ENCODE results near the gene MFSD1.
"Not testable (repeated sequence)": the region's sequence is repeated elsewhere in the genome, so short reads cannot be mapped to it uniquely, and the experiment has no call there.

MFSD1 gene

DNA sequence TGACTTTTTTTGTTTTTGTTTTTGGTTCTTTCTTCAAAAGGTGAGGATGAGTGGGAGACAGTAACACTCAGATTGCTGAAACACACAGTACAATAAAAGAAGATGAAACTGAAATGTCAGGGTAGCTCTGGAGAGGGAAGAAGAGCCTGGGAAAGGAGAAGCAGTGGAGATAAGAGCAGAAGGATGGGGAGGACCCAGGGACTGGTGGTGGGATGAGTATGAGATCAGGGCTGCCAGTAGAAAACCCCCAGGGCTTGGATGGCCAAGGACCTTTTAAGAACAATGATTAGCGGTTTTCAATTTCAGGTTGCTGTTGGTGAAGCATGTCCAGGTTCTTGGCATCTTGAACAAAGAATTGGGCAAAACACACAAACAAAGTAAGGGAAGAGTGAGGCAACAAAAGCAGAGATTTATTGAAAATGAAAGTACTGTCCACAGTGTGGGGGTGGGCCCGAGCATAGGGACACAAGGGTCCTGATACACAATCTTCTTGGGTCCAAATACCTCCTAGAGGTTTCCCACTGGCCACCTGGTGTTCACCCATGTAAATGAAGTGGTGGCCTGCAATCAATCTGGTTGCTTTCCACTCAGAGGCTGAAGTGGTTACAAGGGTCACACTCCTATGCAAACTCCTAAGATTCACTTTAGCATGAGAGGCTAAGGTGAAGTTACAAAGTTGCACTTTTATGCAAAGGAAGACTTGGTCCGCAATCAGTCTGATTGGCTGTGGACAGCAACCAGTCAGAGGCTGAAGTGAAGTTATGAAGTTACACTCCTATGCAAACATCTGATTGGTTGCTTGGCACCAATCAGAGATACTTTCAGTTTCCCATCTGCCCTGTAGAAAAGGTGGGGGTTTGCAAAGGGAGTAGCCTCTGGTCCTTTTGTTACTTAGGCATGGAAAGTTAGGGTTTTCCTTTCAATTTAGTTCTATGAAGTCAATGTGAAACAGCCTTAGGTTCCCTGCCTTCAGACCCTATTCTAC lies 26.1 kb upstream of the MFSD1 start:
- DNase-seq (ENCODE audit: low read depth): no peak

DNA sequence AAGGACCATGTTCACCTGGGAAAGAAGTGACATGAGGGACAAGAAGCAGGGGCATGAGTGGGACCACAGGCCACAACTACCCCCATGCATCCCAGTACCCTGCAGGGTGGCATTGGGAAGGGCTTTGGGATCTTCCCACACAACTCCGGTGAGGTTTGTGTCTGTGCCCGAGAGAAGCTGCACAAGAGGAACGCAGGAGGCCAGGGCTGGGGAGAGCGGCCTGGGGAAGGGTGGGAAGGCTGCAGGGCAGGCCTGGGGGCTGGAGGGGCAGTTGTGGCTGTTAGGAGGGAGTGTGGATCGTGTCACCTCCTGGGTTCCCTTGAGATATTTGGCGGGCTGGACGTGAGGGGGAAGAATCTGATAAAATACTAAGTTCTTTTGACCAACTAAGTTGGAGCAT lies 25.3 kb upstream of the MFSD1 start:
- no peak for DNase-seq (ENCODE audit: low read depth)

DNA sequence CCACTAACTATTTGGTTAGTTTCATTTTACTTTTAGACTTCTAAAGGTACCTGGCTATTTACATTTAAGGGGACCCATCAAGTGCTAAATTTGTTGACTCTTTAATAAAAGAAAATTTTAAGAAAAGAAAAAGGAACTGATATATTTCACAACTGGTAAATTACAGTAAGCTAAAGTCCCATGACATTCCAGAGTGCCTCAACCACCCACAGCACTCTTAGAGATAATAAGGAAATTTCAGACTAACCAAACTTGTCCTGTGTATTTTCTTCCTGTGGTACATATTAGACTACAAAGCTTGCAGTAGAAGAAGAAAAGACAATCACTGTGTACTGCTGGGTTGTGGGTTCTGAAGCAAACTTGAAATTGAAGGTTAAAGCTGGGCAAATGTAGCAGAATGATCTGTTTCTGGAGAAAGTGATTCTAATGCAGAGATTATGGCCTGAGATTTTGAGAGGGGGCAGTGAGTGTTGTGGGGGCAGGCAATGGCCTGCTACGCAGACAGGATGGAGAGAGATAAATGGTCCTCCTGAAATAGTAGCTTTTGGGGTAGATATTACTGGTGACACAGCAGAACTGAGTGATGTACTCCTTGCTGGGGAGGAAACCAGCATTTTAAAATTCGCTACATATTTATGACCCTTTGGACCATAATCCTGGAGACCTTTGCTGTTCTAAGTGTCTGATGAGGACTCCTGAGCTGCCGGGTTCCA lies 24.5 kb upstream of the MFSD1 start:
- no peak for DNase-seq (ENCODE audit: low read depth)

- no peak for DNase-seq (ENCODE audit: low read depth)
Observed at GRCh38 chr3:158780766-158781165, 21.1 kb upstream of the MFSD1 start.

GRCh38 chr3:158781191-158781590 lies 20.7 kb upstream of the MFSD1 start:
- no peak for DNase-seq (ENCODE audit: low read depth)

DNA sequence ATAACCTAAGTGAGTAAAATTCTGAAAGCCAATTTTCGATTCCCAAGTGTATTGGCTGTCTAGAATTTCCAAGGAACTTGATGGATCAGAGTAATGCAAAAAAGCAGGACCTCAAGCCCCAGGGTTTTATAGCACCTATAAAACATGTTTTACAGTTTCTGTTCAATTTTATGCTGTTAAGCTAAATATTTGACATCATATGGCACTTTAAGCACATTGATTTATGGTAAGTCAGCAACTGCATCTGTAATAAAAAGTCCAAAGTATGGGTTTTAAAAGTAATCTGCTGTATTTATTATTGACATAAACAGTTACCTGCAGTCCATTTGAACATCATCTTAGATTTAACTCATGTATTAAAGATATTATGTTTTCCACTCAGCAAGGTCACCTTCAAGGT lies 20.0 kb upstream of the MFSD1 start:
- DNase-seq (ENCODE audit: low read depth): no peak

DNA sequence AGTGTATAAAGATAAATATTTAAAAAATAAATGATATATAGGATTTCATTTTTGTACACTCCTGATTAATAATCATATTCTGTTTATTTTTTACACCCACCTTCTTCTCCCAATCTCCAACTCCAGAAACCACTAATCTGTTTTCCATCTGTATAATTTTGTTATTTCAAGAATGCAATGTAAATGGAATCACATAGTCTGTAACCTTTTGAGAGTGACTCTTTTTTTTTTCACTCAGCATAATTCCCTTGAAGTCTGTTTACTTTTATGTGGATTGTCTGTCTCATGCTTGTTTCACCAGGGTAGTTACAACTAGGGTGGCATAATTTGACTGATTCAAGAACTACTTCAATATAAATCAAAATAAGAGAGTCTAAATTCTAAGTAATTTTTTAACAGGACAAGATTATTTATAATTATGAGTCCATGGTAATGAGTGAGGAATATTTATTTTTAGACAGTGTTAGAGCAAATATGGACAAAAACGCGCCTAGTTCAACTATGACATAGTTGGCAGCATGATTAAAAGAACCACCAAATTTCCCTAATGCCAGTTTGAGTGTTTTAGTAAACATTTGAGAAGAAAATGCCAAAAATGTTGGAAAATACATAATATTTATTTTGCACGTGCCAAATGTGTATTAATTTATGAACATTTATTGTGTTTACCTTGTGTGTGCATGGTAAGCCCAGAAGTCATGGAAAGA lies 19.4 kb upstream of the MFSD1 start:
- no peak for DNase-seq (ENCODE audit: low read depth)

DNA sequence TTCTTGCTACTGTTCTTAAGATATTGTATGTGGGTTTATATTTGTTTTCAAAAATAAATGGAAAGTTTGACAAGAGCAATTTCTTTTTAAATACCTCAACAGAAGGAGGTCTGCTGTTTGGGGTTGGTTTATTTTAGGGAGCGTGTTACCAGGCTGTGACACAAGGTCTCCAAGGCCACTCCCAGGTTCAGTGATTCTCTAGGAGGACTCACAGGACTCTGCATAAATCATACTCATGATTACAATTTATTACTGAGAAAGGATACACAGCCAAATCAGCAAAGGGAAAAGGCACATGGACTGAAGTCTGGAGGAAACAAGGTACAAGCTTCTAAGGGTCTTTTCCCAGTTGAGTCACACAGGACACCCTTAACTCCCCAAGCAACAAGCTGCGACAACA lies 18.8 kb upstream of the MFSD1 start:
- DNase-seq (ENCODE audit: low read depth): no peak

DNA sequence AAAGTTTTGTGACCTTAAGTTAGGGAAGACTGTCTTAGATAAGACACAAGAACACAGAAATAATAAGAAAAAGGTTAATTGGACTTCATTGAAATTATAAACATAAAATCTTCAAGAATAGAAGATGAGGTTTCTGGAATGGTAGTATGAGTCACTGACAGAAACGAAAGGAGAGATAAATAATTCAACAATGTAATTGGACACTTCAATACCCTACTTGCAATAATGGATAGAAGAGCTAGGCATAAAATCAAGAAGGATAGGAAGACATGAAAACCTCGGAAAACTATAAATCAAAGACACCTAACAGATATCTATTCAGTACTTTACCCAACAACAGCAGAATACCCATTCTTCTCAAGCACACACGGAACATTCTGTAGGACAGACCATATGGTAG lies 15.9 kb upstream of the MFSD1 start:
- DNase-seq (ENCODE audit: low read depth): no peak

DNA sequence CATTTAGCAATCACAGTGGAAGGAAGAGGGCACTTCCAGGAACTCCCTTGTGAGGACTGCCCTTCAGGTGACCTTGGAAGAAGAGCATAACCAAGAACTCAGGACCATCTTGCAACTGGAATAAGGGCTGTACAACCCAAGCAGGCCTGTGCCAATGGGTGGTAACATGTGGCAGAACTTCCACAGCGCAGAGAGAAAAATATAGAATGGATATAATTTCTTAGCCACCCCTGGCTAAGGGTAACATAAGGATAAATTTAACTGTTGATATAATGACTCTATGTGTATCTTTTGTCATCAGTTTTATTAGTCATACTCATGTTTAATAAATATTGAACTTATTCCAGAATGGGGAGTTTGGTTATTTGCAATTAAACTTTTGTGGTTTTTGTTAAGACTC lies 13.4 kb upstream of the MFSD1 start:
- DNase-seq (ENCODE audit: low read depth): no peak

- no peak for DNase-seq (ENCODE audit: low read depth)
Observed at GRCh38 chr3:158789592-158789991, 12.3 kb upstream of the MFSD1 start.

DNA sequence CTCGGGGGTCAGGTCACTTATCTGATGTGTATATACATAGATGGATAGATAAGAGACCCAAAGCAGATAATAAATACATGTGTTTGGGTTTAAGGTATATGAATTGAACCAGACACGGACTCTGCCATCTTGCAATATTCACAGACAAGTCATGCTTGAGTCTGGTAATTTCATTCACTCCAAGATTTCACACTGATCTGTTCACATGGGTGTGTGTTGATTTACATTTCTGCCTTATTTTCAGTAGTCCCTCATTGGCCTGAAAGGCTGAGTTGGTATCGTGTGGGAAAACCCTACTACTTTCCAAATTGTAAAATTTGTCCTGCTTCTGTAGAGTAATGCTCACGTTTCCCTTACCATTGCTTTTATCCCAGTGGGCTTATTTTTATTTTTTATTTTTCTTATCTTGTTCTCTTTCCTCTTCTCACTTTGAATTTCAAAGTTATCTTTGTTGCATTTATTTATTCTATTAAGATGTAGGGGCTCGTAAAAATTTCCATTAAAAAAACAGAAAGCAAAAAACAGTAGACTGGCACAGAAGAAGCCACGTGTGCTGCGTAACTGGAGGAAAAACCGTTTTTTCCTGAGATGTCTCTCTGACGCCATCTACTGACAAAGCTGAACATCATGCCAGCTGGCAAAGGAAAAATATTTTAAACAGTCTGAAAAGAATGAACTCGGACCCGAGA lies 10.8 kb upstream of the MFSD1 start:
- no peak for DNase-seq (ENCODE audit: low read depth)

DNA sequence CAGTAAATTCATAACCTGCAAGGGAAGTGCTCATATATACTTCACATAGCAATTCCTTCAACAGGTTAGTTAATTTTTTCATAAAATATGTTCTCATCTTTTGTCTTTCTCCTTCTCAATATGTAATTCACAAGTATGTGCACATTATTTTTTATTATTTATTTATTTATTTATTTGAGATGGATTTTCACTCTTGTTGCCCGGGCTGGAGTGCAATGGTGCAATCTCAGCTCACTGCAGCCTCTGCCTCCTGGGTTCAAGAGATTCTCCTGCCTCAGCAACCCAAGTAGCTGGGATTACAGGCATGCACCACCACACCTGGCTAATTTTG lies 10.3 kb upstream of the MFSD1 start:
- DNase-seq (ENCODE audit: low read depth): not testable (repeated sequence)

DNA sequence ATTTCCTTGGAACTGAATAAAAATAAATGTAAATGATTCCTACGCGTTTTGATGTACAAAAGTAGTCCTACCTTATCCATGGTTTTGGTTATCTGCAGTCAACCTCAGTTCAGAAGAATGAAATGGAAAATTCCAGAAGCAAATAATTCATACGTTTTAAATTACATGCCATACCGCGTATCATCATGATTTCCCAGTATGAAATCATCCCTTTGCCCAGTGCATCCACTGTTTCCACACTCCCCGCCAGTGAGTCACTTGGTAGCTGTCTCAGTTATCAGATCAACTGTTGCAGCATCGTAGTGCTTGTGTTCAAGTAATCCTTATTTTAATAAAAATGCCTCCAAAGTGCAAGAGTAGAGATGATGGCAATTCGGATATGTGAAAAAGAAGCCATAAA lies 9.1 kb upstream of the MFSD1 start:
- no peak for DNase-seq (ENCODE audit: low read depth)

DNA sequence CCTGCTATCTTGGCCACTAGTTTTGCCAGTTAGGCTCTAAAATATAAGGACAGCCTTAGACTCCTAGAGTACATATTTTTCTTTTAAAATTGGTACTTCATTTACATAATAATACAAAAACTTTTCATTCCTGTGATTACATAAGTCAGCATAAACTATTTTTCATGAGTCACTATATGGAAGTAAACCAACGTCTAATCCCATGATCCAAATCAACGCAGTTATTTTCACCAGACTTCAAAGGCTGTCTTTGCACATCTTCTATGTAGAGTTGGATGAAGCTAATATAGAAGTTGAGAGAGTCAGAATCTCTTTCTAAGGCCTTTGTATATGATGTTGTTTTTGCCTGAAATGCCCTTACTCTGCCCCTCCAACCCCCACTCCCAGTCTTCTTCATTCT lies 7.6 kb upstream of the MFSD1 start:
- no peak for DNase-seq (ENCODE audit: low read depth)

DNA sequence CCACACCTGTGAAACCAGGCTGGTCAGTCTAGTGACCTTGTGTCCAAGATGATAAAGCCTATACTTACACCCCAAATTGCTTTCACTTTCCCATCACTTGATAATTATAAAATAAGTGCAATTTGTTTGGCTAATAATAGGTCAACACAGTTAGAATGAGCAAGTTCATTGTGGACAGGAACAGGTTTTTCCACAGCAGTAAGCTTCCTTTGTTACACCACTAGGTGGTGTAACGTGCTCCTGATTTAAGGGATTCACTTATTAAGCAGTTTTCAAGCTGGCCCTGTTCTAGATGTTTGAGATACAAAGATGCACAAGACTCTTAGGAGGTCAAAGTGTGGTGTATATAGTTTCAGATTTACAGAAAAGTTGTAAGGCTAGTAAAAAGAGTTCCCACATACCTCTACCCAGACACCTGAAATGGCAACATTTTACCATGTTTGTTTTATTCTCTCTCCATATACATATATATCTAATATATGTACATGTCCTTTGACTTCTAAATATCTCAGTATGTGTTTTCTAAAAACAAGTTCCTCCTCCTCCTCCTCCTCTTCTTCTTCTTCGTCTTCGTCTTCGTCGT lies 6.8 kb upstream of the MFSD1 start:
- no peak for DNase-seq (ENCODE audit: low read depth)

- DNase-seq (ENCODE audit: low read depth): no peak
Observed at GRCh38 chr3:158801201-158801600, 653 bp upstream of the MFSD1 start.

- DNase-seq (ENCODE audit: low read depth): no peak
Observed at GRCh38 chr3:158802409-158803268, 785 bp downstream of the MFSD1 start.

- DNase-seq (ENCODE audit: low read depth): no peak
Observed at GRCh38 chr3:158804441-158804840, 2.6 kb downstream of the MFSD1 start.

- no peak for DNase-seq (ENCODE audit: low read depth)
Observed at GRCh38 chr3:158808697-158809096, 6.8 kb downstream of the MFSD1 start.

GRCh38 chr3:158809642-158810041 lies 7.8 kb downstream of the MFSD1 start:
- DNase-seq (ENCODE audit: low read depth): no peak
